Liver (tissue), 9 donors: ENCODE measurements around the gene MTRF1. TPM values are rescaled to one million over a fixed set of nuclear protein-coding genes. Genes with fewer than 3 reads are reported as not detected.

Source experiments
- DNase-seq: peaks from one replicate; pipeline ENCODE4 v3.0.0-alpha.2; 2017; ENCODE audit warnings: low spot score
- H3K27ac ChIP-seq, 2 donors: one replicate each; pipeline ENCODE4 v1.7.0; 2013; ENCODE audit warnings: inconsistent platforms in 2 of 2, low read length in 2 of 2, control low read depth in 1 of 2, low read depth in 1 of 2, mild to moderate bottlenecking in 1 of 2
- H3K27me3 ChIP-seq, 4 donors: one replicate each; pipeline versions ENCODE4 v1.6.1 to v1.7.0; 2013; ENCODE audit warnings: low read length in 3 of 4, inconsistent platforms in 1 of 4, mild to moderate bottlenecking in 1 of 4, moderate library complexity in 1 of 4; ENCODE audit not compliant: control insufficient read depth in 4 of 4, insufficient read depth in 4 of 4
- H3K36me3 ChIP-seq, 4 donors: one replicate each; pipeline versions ENCODE4 v1.6.1 to v1.7.0; 2013; ENCODE audit warnings: low read length in 3 of 4, mild to moderate bottlenecking in 3 of 4, low read depth in 1 of 4, moderate library complexity in 1 of 4; ENCODE audit not compliant: control insufficient read depth in 4 of 4, insufficient read depth in 3 of 4
- H3K4me1 ChIP-seq, 4 donors: one replicate each; pipeline versions ENCODE4 v1.6.1 to v1.7.0; 2013; ENCODE audit warnings: low read length in 3 of 4, mild to moderate bottlenecking in 3 of 4, moderate library complexity in 1 of 4; ENCODE audit not compliant: control insufficient read depth in 4 of 4, insufficient read depth in 4 of 4
- H3K4me3 ChIP-seq, 3 donors: one replicate each; pipeline versions ENCODE4 v1.6.1 to v1.7.0; 2013; ENCODE audit warnings: low read length in 3 of 3, control low read depth in 1 of 3, low read depth in 1 of 3, mild to moderate bottlenecking in 1 of 3
- H3K9ac ChIP-seq, 2 donors: one replicate each; pipeline ENCODE4 v1.7.0; 2013; ENCODE audit warnings: low read length in 2 of 2, mild to moderate bottlenecking in 2 of 2, moderate library complexity in 2 of 2, control low read depth in 1 of 2, low read depth in 1 of 2
- H3K9me3 ChIP-seq, 4 donors: one replicate each; pipeline versions ENCODE4 v1.6.1 to v1.7.0; 2013; ENCODE audit warnings: low read length in 3 of 4; ENCODE audit not compliant: control insufficient read depth in 4 of 4
- EGR1 ChIP-seq, 2 donors: IDR thresholded peaks; 2 replicates each; pipeline ENCODE4 v1.6.1; 2016 to 2018; ENCODE audit warnings: antibody characterized with exemption in 2 of 2, low read depth in 2 of 2
- FOXA1 ChIP-seq: IDR thresholded peaks from 2 replicates; pipeline ENCODE4 v1.6.1; 2016; ENCODE audit warnings: antibody characterized with exemption
- FOXA2 ChIP-seq: IDR thresholded peaks from 2 replicates; pipeline ENCODE4 v1.6.1; 2016; ENCODE audit warnings: antibody characterized with exemption
- GABPA ChIP-seq, 2 donors: IDR thresholded peaks in 1 of 2; conservative IDR thresholded peaks in 1 of 2; 2 replicates each; pipeline ENCODE4 v1.6.1; 2016; ENCODE audit warnings: antibody characterized with exemption in 2 of 2, mild to moderate bottlenecking in 1 of 2, moderate library complexity in 1 of 2
- HNF4A ChIP-seq, 2 donors: conservative IDR thresholded peaks; 2 replicates each; pipeline ENCODE4 v1.6.1; 2016; ENCODE audit warnings: antibody characterized with exemption in 2 of 2, mild to moderate bottlenecking in 2 of 2
- HNF4G ChIP-seq: IDR thresholded peaks from 2 replicates; pipeline ENCODE4 v1.6.1; 2016; ENCODE audit warnings: antibody characterized with exemption
- JUND ChIP-seq, 2 donors: IDR thresholded peaks; 2 replicates each; pipeline ENCODE4 v1.6.1; 2016; ENCODE audit warnings: antibody characterized with exemption in 2 of 2
- MAX ChIP-seq: IDR thresholded peaks from 2 replicates; pipeline ENCODE4 v1.6.1; 2016; ENCODE audit warnings: antibody characterized with exemption
- NR2F2 ChIP-seq: IDR thresholded peaks from 2 replicates; pipeline ENCODE4 v1.6.1; 2016; ENCODE audit warnings: antibody characterized with exemption
- RAD21 ChIP-seq, 2 donors: IDR thresholded peaks; 2 replicates each; pipeline ENCODE4 v1.6.1; 2016; ENCODE audit warnings: antibody characterized with exemption in 2 of 2, mild to moderate bottlenecking in 2 of 2
- REST ChIP-seq: IDR thresholded peaks from 2 replicates; pipeline ENCODE4 v1.6.1; 2016; ENCODE audit warnings: antibody characterized with exemption, mild to moderate bottlenecking
- RXRA ChIP-seq, 2 donors: IDR thresholded peaks; 2 replicates each; pipeline ENCODE4 v1.6.1; 2017 to 2018; ENCODE audit warnings: antibody characterized with exemption in 2 of 2, mild to moderate bottlenecking in 1 of 2
- SP1 ChIP-seq: IDR thresholded peaks from 2 replicates; pipeline ENCODE4 v1.6.1; 2018; ENCODE audit warnings: antibody characterized with exemption, mild to moderate bottlenecking
- TAF1 ChIP-seq: conservative IDR thresholded peaks from 2 replicates; pipeline ENCODE4 v1.6.1; 2016; ENCODE audit warnings: antibody characterized with exemption, mild to moderate bottlenecking
- YY1 ChIP-seq: IDR thresholded peaks from 2 replicates; pipeline ENCODE4 v1.6.1; 2016; ENCODE audit warnings: antibody characterized with exemption, mild to moderate bottlenecking
- ZBTB33 ChIP-seq: IDR thresholded peaks from 2 replicates; pipeline ENCODE4 v1.6.1; 2016; ENCODE audit warnings: antibody characterized with exemption
- WGBS: extraction: QIAGEN DNeasy Blood & Tissue Kit; methylation state at CpG from one replicate; pipeline ENCODE4 v1.1.7; 2013; 5-methylcytosine and 5-hydroxymethylcytosine counted together
- polyA plus RNA-seq, 2 donors: library from polyadenylated mRNA; stranded (reverse) in 1 of 2; unstranded in 1 of 2; fragments of 200-250 nt in 1 of 2; fragments of >200 nt in 1 of 2; fragmentation: Nextera tagmentation in 1 of 2; extraction: Ambion mirVana in 1 of 2; gene quantifications; one replicate each; pipeline versions ENCODE4 v1.2.1 to v1.2.3, GENCODE V29; 2013 to 2015
- total RNA-seq, 2 donors: library from RNA; depleted of rRNA; stranded (reverse); fragments of >200 nt; gene quantifications; one replicate each; pipeline ENCODE4 v1.2.3, GENCODE V29; 2014
- TF ChIP-seq, protein P1 (sequence below): IDR thresholded peaks from 2 replicates; pipeline ENCODE4 v1.6.1; 2016; ENCODE audit warnings: antibody characterized with exemption
- TF ChIP-seq, protein P2 (sequence below): fragments of 150-350 bp; IDR thresholded peaks from 2 replicates; pipeline ENCODE4 v1.5.1; 2017; ENCODE audit warnings: improper control_type of control experiment, low read depth, low read length; ENCODE audit not compliant: missing input control
- donor health status: healthy.
- donor health status: healthy.
- donor health status: healthy.
- donor health status: healthy.
- donor health status: healthy.

Gene MTRF1
- total and polyA plus RNA-seq, 4 donors: 4.9 to 11.0 (median 9.9) TPM

DNA sequence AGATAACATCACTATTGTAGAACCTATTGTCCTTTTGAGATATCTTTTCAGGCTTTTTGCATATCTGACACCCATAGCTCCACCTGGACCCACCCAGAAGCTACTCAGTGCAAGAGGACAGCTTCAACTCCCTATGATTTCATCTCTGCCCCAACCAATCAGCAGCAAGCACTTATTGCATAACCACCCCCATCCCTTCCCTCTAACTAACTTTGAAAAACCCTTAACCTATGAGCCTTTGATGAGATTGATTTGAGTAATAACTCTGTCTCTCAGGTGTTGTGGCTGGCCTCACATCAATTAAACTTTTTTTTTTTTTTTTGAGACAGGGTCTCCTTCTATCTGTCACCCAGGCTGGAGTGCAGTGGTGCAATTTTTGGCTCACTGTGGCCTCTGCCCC is 13.4 kb upstream of the MTRF1 start:
- no peaks in the 10 kb centered on the region for H3K4me1 ChIP-seq
- TF ChIP-seq YY1: no peak
- no peak for TF ChIP-seq TAF1
- TF ChIP-seq HNF4A (conservative IDR thresholded peaks at IDR 0.05): no peak
- TF ChIP-seq, protein P1, sequence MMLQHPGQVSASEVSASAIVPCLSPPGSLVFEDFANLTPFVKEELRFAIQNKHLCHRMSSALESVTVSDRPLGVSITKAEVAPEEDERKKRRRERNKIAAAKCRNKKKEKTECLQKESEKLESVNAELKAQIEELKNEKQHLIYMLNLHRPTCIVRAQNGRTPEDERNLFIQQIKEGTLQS: no peak
- TF ChIP-seq SP1: no peak
- no peak for TF ChIP-seq RXRA (IDR thresholded peaks at IDR 0.05)
- TF ChIP-seq EGR1 (IDR thresholded peaks at IDR 0.05; ENCODE audit: low read depth in 2 of 2): no peak
- TF ChIP-seq JUND (IDR thresholded peaks at IDR 0.05): no peak
- no peak for TF ChIP-seq NR2F2
- no peak for TF ChIP-seq RAD21 (IDR thresholded peaks at IDR 0.05)
- TF ChIP-seq, protein P2, sequence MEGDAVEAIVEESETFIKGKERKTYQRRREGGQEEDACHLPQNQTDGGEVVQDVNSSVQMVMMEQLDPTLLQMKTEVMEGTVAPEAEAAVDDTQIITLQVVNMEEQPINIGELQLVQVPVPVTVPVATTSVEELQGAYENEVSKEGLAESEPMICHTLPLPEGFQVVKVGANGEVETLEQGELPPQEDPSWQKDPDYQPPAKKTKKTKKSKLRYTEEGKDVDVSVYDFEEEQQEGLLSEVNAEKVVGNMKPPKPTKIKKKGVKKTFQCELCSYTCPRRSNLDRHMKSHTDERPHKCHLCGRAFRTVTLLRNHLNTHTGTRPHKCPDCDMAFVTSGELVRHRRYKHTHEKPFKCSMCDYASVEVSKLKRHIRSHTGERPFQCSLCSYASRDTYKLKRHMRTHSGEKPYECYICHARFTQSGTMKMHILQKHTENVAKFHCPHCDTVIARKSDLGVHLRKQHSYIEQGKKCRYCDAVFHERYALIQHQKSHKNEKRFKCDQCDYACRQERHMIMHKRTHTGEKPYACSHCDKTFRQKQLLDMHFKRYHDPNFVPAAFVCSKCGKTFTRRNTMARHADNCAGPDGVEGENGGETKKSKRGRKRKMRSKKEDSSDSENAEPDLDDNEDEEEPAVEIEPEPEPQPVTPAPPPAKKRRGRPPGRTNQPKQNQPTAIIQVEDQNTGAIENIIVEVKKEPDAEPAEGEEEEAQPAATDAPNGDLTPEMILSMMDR: no peak
- no peaks in the 10 kb centered on the region for H3K27me3 ChIP-seq
- no peak overlapping the region for H3K9ac ChIP-seq
- DNase-seq: no peak
- no peak overlapping the region for H3K27ac ChIP-seq
- H3K36me3 ChIP-seq: no peaks in the 10 kb centered on the region
- no peak overlapping the region for H3K4me3 ChIP-seq
- H3K9me3 ChIP-seq: no peaks in the 10 kb centered on the region

GRCh38 chr13:41274881-41275280 is 11.5 kb upstream of the MTRF1 start:
- no peak for DNase-seq
- Histone ChIP-seq H3K27me3 (no peaks in the 10 kb centered on the region), H3K4me1 (no peaks in the 10 kb centered on the region), H3K4me3 (no peak overlapping the region), H3K36me3 (no peaks in the 10 kb centered on the region), H3K9me3 (no peaks in the 10 kb centered on the region), H3K27ac (no peak overlapping the region), H3K9ac (no peak overlapping the region)
- TF ChIP-seq FOXA2 (no peak), HNF4G (no peak), TAF1 (no peak), SP1 (no peak), REST (no peak), MAX (no peak), YY1 (no peak), GABPA (IDR thresholded peaks at IDR 0.05 in 1 of 2, conservative IDR thresholded peaks at IDR 0.05 in 1 of 2) (no peak), HNF4A (conservative IDR thresholded peaks at IDR 0.05) (no peak), ZBTB33 (no peak), RAD21 (IDR thresholded peaks at IDR 0.05) (no peak), FOXA1 (no peak), NR2F2 (no peak)
- TF ChIP-seq, protein P1: no peak
- TF ChIP-seq, protein P2: no peak
- 98% methylated on average over 11 of the region's 11 CpGs for WGBS
